Stimulated activated CD4-positive, alpha-beta T cell treated with anti-CD3 and anti-CD28 coated beads, Interleukin-15, amount 100 ng/mL, for 24 hours (primary cell): ENCODE results near the gene HOXC9.

Source experiments
- DNase-seq: peaks from one replicate; pipeline ENCODE4 v3.0.0-alpha.2; 2020

Gene HOXC9

GRCh38 chr12:54002915-54003389 is 3.0 kb downstream of the HOXC9 start:
- no peak for DNase-seq

DNA sequence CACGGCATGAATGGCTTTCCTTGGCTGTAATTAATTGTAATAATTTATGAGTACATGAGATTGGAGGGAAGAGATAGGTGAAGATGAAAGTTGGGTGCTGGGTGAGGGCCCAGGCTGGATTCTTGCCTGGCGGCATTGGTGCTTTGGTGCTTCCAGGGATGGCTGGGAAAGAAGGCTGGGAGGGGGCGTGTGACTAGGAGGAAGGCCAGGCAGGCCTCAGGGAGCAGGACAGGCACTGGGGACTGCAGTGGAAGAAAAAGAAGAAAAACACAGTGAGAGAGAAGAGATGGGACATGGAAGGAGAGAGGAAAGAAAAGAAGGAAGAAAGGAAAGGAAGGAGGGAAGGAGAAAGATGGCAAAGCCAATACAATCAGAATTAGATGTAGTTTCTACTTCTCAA is 3.7 kb downstream of the HOXC9 start:
- DNase-seq: no peak

DNA sequence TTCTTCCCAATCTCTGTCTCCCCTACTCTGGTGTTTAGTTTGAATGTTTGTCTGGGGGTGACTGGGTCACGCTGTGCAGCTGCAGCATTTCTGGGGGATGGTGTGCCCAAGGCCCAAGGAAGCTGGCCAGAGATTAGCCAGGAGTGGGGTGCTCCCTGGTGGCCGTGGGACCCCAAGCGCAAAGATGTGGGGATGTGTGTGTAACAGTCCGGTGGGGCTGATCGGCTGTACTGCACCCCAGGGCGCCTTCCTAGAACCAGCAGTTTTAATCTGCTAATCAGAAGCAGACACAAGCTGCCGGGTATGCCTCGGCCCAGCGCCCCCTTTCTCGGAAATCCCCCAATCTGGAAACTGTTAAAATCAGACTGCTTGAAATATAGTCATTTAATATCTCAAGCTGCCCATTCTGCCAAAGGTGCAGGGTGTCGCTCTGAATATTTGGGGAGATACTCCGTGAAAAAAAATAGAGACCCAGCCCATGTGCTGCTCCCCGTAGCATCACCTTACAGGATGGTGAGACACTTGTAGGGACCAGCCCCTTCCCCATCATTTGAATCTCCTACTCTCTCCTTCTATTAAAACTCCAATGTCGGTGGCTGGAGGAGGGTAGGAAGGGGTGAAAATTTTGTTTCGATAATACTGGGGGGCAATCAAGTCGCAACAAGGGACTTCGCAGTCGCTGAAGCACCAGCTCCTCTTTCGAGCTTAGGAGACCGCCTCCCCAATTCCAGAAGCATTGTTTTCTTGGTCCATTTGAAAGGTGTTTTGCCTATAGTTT is 4.3 kb downstream of the HOXC9 start:
- no peak for DNase-seq

DNA sequence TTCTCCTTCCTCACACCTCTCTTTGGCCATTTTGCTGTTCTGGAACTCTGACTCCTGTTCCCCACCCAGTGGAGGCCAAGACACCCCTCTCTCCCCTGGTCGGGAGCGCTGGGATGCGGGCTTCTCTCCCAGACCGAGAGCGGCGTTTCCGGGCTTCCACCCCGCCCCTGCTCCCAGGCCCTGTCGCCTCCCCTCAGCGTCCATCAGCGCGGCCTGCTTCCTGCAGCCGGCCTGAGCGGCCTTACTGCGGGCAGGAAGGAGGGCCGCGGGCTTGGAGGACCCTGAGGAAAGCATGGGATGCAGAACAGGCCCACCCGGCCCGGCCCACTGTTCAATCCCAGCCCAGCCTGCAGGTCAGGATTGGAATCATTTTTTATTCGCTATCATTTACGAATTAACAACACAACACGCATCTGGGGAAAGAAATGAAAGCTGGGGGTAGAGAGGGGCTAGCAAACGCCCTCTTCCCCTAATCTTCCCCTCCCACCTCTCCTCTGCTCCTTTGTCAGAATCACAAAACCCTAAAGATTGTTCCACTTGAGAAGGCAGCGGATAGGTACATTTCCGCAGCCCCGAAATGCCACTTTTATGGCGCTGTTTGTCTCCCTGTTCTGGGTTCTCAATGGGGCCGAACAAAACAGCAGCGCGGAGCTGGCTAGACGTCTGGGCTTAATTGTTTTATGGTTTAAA is 5.0 kb downstream of the HOXC9 start:
- no peak for DNase-seq

DNA sequence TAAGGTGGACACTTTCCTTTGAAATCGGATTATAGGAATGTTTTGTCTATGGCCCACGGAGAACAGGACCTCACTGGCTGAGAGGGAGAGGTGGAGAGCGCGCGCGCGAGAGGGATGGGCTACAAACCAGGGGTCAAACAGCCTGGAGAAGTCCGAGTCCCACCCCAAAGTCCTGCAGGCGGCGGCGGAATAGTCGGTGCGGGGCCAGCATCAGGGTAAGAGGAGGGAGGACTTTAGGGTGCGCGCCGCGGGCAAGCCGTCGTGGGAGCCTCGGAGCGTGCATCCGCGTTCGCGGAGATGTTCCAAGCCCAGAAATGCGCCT is 5.5 kb downstream of the HOXC9 start:
- DNase-seq: no peak

DNA sequence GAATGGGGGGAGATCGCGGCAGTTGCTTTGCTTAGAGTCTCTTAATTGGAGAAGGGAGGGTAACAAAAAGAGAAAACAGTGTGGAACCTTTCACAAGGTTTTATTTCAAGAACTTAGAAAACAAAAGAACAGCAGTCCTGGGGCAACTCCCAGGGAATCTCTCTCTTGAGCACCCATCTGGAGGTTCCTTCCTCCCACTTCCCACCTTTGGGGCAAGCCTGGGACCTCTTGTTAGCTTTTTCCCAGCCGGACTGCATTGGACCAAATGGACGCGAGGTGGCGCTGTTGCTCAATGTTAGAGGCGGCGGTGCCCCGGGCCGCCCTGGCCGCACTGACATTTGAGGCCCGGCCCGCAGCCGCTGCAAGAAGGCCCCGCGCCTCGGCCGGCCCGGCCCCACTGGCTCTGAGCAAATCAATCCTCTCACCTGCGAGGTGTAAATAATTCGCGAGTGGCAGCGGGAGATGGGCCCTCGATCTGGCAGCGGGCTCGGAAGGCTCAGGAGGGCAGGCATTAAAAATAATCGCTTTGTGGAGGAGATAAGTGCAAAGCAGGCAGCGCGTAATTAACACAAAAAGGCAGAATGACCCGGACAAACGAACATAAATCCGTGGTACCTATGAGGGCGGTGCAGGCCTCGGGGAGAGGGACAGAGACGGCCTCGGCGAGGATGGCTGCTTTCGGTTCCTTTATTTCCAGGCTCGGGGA is 6.0 kb downstream of the HOXC9 start:
- peak; percentile 88 for DNase-seq

- DNase-seq: no peak
These were observed 6.7 kb downstream of the HOXC9 start for GRCh38 chr12:54006559-54007220.

DNA sequence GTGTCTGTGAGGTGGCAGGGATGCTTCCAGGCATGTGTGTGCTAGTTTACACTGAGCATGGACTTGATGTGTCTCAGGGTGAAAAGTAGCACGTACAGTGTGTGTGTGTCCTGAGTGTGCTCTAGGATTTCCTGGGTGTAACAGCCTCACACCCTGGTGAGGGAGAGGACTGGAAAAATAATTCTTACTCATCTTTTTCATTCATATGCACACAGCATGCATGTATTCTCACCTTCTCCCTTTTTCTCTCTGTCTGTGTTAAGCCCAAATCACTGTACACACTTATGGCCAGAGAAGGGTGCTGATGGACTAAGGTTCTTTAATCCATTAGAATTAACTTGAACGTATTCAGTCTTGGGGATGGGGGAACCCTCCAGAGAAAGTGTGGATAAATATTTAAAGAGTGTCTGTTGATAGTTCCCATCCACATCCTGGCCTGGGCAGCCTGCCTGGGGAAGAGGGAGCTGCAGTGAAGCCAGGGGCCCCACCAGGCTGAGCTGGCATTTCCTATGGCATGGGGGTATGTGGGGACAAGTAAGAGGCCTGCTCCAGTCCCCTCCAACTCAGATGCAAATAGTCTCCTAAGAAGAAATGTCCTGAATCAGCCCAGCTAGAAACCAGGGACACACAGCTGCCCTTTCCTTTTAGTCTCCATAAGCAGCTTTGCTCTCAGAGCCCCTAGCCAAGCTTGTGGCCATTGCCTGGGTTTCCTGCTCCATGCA is 7.7 kb downstream of the HOXC9 start:
- no peak for DNase-seq

DNA sequence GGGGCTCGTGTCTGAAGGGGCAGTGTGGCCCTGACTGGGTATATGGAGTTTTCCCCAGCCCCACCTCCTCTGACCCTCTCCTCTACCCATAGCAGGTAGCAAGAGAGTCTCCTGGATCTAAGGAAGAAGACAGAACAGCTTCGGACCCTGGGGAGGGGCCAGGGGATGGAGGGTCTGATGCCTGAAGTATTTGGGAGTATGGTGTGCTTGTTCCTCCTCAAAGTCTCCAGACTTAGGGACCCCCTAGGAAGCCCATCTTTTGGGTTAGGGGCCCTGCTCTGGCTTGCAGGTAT is 8.2 kb downstream of the HOXC9 start:
- DNase-seq: no peak

DNA sequence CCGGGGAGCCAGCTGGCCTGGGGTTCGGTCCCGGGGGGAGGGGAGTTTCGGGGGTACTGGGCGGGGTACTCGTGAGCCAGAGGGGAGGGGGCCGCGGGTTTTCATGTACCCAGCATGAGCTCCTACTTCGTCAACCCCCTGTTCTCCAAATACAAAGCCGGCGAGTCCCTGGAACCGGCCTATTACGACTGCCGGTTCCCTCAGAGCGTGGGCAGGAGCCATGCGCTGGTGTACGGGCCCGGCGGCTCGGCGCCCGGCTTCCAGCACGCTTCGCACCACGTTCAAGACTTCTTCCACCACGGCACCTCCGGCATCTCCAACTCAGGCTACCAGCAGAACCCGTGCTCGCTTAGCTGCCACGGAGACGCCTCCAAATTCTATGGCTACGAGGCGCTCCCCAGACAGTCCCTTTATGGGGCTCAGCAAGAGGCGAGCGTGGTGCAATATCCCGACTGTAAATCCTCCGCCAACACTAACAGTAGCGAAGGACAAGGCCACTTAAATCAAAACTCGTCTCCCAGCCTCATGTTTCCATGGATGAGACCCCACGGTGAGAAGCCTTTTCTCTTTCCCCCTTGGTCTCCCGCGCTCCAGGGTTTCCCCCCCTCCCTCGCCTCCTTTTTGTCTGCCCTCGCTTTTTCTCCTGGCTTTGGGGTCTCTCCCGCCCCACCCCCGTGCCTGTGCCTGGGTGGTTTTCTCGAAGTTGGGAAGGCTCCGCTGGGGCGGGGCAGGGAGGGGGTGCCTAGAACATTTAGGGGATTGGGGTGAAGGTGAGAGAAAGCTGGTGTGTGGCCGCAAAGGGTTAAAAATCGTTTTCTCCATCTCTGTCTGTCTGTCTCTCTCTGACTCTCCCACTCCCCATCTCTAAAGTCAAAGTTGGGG is 9.5 kb downstream of the HOXC9 start:
- DNase-seq: peak; percentile 55

DNA sequence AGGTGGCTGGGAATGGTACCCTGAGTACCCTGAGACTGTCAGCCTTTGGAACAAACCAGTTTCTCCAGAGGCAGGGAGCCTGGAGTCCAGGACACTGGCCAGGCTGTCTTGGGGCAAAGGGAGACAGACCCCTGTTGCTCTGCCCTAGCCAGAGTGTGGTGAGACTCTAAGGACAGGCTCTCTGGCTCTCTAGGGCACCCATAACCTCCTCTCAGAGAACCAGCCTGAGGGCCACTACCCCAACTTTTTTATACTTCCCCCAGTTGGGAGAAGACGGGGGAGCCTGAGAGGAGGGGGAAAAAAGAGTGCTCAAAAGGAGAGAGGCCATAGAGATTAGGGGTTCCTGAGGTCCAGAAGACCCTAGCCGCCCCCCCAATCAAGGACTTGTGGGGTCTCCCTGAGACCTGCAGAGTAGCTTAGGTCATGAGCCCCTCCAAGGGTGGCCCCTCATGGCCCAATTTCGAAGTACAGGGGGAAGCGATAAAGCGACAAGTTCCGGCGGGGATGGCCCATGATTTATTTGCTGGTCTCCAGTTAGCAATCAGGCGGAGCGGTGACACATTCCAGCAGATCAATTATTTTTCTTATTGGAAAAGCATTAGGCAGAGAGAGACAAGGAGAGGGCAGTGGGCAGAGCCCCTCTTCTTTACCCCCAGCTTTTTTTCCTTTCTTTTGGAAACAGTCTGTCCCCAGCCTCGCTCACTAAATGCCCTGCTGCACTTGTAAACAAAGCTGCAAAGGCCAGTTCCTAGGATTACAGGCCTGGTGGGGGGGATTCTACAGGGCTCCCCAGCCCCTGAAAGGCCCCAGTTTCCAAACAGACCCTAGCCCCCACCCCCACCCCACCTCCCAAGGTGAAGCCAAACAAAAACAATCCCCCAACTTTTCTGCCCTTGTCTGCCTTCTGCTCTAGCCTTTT is 10.4 kb downstream of the HOXC9 start:
- DNase-seq: no peak

GRCh38 chr12:54010972-54011664 is 11.2 kb downstream of the HOXC9 start:
- DNase-seq: no peak

DNA sequence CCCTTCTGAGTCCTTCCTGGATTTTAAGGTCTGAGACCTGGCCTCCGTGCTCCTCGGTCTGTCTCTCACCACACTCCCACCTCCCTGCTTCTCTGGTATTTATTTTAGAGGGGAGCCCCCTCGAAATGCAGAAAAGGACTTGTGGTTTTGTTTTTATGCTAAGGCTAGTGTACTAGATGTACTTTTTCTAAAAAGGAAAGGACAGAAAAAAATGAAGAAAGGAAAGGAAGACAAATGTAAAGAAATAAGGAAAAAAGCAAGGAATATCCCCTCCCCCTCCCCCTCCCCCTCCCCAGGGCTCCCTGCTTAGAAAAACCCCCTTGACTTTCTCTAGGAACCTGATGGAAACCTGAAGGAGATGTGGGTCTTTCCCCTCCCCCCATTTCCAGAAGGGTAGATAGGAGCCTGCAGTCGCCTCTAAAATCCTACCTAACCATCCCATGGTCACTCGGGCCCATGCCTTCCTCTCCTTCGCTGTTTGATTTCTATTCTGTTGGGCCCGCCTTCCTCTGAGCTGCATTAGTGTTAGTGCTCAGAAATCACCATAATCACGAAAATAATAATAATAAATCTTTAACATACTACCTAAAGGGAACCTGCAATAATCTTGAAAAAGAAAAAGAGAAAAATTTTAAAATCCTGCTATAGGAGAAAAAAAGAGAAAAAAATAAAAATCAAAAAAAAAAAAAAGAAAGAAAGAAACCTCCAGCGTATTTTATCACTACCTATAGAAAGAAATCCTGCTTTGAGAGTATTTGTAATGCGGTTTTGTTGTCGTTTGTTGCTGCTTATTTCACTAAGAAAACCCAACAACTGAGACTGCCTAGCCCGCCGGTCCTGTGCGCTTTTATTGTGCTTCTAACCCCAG is 11.9 kb downstream of the HOXC9 start:
- DNase-seq: no peak

- DNase-seq: no peak
These were observed 12.9 kb downstream of the HOXC9 start for GRCh38 chr12:54012631-54013409.

GRCh38 chr12:54014377-54015017 is 14.5 kb downstream of the HOXC9 start:
- no peak for DNase-seq

DNA sequence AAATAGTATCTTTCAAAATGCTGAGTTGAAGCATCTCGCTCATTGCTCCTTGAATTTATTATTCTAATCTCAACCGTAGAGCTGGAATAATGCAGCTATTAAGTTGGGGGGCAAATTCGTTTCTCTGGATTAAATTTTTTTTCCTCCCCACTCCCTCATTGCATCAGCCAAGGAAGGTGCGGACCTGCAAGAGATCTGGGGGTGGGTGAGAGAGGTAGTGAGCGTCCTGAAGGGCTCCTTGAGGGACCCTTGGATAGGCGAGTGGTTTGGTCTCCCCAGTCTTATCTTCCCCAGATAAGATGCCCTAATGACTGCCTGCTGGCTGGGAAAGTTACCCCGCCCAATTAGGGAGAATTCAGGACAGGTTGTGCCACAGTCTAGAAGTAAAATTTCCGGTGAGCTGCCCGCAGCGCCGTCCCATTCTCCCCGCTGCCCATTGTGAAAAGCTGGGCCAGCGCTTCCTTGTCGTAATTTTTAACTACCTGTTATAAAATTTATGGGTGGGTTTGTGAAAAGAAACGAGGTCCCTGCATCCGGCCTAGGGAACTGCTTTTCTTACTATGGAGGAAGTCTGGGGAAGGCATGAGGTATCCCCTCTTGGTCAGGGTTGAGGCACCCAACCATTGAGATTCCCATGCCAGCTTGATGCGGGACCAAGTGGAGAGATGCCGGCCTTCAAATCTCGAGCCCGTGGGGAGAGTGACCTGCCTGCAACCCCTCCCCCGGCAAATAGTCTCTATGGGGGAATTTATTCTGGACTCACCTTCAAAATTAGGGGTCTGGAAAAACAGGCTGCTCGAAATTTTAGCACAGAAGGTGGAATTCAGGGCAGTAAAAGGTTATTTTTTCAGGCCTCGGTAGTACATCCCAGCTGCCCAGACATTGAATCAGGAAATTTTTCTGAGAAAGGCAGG is 15.3 kb downstream of the HOXC9 start:
- DNase-seq: no peak

- DNase-seq: no peak
These were observed 16.1 kb downstream of the HOXC9 start for GRCh38 chr12:54016051-54016450.
